Islet precursor cell (in vitro differentiated cells): Measurements from ENCODE around the gene C13orf46.

Experiments
- DNase-seq: peaks from one replicate; pipeline ENCODE4 v3.0.0-alpha.2; 2018

C13orf46 gene

DNA sequence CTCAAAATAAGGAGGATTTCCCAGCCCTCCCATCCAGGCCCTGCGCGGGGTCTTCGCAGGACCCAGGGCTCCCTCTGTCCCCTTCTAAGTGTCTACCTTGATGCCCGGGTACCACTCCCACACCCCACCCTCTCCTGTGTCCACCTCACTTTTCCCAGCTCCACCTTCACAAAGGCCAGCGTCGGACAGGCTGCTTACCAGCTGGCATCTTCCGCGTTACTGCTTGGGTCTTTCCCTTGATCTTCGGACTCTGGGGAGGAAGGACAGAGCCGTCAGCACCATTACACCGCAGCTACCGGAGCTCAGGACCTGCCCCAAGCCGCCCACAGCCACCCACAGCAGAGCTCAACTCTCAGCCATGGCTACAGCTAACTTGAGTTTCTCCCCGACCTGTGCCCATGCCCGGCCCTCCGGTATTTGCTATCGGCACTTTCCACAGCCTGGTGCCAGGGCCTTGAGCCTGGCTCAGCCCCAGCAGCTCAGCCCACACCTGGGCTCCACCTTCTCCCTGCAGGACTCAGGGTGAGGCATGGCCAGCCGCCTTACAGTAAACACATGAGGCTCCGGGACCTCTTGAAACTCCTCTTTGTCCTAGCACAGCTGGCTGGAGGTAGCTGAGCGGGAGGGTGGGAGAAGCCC is 3.8 kb downstream of the C13orf46 start:
- DNase-seq = no peak

- no peak for DNase-seq
These were observed 4.4 kb downstream of the C13orf46 start for GRCh38 chr13:113969311-113969972.

DNA sequence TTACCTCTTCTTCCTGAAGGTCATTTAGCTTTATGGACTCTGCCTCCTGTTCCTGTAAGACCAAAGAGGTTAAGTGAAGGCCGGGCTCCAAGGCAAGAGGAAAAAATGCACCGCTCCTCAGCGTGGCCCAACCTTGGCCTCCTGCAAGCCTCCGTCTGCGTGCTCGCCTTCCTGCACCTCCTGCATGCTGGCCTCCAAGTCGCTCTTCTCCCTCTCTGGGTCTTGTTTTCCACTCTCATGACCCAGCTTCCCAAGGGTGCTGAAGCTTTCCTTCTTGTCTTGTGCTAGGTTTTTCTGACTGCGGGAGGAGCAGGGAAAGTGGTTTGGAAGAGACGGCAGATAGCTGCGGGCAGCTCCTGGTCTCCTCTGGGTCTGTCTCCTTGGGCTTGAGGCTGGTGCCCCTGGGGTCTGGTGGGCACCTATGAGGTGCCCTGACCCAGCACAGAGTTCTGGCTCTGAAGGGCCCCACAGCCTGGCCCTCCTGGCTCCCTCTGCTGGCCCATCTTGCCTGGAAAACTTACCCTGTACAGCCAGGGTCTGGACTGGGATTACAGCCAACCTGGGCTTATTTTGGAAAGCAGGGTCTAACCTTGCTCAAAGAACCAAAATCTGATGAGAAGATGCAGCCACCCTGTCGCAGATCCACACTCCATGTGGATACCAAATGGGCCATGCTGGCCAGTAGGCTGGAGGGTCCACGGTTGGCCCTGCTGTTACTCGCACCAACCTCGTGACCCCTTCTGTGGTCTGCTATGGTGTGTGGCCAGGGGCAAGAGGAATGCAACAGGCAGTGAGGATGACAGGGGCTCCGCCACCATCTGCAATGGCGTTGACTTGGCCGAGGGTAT is 5.2 kb downstream of the C13orf46 start:
- DNase-seq = no peak

DNA sequence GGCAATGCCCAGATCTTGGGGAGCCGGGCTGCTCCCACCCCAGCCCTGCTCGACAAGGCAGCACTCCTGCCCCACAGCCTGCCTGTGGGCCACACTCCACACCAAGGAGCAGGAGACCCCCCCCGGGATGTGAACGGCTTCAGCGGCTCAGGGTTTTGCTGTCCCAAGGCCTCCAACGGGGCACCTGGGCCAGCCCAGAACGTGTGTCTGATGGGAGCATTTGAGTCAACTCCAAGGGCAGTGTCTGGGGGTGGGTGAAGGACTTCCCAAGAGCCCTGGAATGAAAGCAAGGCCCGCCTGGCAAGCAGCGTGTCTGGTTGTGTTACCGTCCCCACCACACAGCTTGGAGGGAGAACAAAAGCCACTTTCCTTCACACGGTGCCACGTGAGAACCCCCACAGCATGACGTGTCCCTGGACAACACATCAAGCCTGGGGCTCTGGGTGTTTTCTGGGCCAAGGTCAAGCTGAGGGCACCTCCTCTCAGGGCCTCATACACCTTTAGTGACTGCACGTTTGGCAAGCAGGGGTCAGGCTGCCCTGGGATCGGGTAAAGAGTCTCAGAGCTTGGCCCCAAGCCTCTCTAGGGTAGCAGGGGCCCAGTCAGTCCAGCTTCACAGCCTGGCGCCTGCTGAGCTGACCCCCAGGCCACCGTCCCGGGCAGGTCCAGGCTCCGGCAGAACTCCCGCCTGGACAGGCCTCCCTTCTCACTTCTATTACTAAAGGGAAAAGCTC is 6.0 kb downstream of the C13orf46 start:
- no peak for DNase-seq

- no peak for DNase-seq
These were observed 6.6 kb downstream of the C13orf46 start for GRCh38 chr13:113967206-113967720.

- no peak for DNase-seq
These were observed 7.7 kb downstream of the C13orf46 start for GRCh38 chr13:113965968-113966884.

- DNase-seq = no peak
These were observed 8.4 kb downstream of the C13orf46 start for GRCh38 chr13:113965383-113965874.

DNA sequence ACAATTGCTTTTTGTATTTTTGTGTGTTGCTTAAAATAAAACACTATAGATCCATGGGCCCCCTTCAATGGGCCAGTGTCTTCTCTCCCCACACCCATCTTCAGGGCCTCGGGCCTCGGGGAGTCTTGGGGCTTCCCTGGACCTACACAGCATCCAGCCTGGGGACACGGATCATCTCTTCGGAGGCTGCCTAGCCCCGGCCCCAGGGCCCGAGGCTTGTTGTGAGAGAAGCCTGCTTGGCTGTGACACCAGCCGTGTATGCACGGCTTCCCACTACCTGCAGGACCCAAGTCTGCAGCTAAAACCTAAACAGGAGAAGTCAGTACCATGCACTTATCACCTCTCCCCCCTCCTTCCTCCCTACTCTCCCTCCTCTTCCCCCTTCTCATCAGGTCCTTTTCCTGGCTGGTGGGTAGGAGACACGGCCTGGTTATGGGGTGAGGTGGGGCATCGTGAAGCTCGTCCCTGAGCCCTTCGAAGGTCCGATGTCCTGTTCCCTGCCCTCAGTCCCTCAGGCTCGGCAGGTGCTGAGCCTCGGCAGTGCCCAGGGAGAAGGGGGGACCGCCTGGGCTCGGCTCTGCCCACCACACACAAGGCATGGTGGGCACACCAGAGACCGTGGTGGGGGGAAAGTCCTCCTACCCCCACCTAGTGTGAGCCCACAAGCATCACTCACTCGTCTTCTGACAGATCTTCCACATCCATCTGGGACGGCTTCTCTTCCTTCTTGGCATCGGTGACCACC is 9.5 kb downstream of the C13orf46 start:
- DNase-seq = no peak

- DNase-seq = no peak
These were observed 10.5 kb downstream of the C13orf46 start for GRCh38 chr13:113963376-113963775.

DNA sequence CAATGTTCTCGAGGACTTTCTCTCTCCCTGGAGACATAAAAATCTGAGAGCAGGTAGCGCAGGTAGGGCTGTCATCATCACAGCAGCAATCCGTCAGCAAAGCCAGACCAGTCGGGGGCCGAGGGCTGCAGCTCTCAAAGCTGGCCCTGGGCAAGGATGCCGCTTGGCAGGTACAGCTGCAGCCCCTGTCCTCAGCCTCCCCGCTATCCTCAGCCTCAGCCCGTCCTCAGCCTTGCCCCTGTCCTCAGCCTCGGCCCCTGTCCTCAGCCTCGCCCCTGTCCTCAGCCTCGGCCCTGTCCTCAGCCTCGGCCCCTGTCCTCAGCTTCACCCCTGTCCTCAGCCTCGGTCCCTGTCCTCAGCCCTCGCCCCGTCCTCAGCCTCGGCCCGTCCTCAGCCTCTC is 10.9 kb downstream of the C13orf46 start:
- no peak for DNase-seq

GRCh38 chr13:113962386-113962785 is 11.5 kb downstream of the C13orf46 start:
- DNase-seq = no peak

GRCh38 chr13:113960276-113960948 is 13.5 kb downstream of the C13orf46 start:
- no peak for DNase-seq

GRCh38 chr13:113959198-113959597 is 14.7 kb downstream of the C13orf46 start:
- no peak for DNase-seq

DNA sequence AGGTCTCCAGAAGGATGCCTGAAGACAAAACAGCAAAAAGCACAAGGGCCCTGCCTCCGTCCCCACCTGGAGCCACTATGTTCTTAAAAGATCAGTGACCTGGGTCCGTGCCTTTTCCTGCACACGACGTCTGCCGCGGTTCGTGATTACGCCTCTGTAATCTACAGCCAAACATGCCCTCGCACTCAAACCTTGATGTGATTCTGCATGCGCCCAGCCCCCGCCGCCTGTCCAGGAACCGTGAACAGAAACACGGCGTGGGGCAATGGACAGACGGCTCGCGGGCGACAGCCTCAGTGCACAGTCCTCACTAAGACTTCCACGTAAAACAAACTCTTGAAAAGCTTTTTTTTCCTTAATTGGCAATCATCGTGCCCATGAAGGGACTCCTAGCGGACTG is 15.5 kb downstream of the C13orf46 start:
- DNase-seq = no peak

DNA sequence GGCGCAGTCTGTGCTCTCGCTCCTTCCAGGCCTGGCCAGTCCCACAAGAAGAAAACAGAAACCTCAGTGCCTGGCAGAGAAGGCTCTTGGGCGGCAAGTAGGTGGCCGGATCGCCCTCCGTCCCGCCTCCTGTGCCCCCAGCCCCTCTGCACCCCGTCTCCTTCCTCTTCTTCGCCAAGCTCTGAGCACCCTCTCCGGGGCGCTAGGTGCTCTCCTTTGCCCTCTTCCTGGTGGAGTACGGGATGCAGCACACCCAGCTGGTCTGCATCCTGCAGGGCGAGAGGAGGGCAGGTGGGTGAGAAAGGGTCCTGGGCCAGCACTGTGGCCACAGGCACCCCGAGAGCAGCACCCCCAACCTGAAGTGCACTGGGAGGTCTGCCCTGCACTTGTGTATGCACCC is 17.3 kb downstream of the C13orf46 start:
- DNase-seq = no peak

GRCh38 chr13:113955691-113956090 is 18.2 kb downstream of the C13orf46 start:
- no peak for DNase-seq

DNA sequence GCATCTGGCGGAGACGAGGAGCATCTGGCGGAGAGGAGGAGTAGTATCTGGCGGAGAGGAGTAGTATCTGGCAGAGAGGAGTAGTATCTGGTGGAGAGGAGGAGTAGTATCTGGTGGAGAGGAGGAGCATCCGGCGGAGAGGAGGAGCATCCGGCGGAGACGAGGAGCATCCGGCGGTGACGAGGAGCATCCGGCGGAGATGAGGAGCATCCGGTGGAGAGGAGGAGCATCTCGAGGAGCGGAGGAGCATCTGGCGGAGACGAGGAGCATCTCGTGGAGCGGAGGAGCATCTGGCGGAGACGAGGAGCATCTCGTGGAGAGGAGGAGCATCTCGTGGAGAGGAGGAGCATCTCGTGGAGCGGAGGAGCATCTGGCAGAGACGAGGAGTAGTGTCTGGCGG is 18.6 kb downstream of the C13orf46 start:
- no peak for DNase-seq

DNA sequence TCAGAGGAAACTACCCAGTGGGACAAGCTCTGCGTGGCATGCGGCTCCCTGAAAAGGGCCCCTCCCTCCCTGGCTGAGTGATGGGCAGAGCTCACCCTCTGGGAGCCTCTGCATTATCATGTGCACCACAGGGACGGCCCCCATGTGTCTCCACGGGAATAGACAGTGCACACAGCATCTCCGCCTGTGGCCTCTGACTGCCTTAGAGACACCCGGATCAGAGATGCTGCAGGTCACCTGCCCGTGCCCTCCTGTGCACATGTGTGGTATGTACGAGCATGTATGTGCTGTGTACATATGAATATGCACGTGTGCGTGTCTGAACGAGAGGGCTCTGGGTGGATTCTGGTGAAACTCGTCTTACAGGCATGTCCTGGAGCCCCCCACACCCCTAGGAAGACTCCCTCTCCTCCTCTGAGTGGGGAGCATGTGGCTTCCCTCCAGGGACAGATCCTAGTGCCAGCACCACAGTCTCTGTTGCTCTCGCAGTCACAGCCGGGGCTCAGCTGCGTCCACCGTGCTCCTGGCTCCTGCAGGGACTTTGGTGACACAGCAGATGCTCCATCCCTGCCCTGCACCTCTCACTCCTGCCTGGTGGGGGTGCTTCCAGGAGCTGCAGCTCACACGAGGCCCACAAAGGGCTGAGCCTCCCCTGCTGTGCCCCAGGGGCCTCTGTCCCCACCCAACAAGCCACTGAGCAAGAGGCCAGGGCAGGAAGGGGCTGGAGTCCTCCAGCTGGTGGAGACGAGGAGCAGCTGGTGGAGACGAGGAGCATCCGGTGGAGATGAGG is 19.6 kb downstream of the C13orf46 start:
- no peak for DNase-seq

DNA sequence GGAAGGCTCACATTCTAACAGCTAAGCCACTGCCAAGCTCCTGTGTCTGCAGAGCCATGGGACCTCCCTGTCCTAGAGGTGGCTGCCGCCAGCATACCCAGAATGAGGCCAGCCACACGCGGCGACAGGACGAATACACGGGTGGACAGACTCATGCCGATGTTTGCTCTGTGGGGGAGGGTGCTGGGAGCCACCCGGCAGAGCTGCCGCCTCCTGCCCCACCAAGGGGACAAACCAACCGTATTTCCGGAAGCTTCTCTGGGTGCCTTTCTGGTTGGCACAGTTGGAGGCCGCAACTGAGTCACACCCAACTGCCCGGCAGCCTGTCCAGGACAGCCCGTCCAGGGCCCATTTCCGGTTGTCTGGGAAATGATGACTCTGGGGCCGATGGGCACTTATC is 20.3 kb downstream of the C13orf46 start:
- no peak for DNase-seq
